GM12878 (cell line): ENCODE measurements around the gene CACNA1E. TPM values are rescaled to one million over a fixed set of nuclear protein-coding genes. Genes with fewer than 3 reads are reported as not detected.

Source experiments
- ATAC-seq: fragments of 200-7000 bp; cut with Tn5 transposase; 3 replicates; pipeline ENCODE4 v1.9.1; 2020; ENCODE audit warnings: mild to moderate bottlenecking, moderate library complexity
- BruUV-seq: library from RNA; stranded (reverse); fragments of 400-500 nt; replicated peaks from 2 replicates; lab custom pipeline; 2021; lab: Mats Ljungman, UMichigan
- CTCF ChIA-PET: fragments of 300-600 bp; sonication (Branson Sonifier 250); formaldehyde crosslinking; extraction: SDS; loops from one replicate; lab custom pipeline; 2021; ENCODE audit warnings: inconsistent platforms; lab: Yijun Ruan, JAX
- POLR2A ChIA-PET: fragments of 350-600 bp; formaldehyde crosslinking; extraction: SDS; loops from one replicate; lab custom pipeline; 2021; ENCODE audit warnings: inconsistent platforms; lab: Charles Lee
- RAD21 ChIA-PET: fragments of 300-600 bp; sonication (Branson Sonifier 250); formaldehyde crosslinking; loops from one replicate; lab custom pipeline; 2023; ENCODE audit warnings: antibody characterized with exemption; ENCODE audit not compliant: unreplicated experiment; lab: Charles Lee
- SMC1A ChIA-PET: fragments of 300-600 bp; sonication (Branson Sonifier 250); formaldehyde crosslinking; loops from one replicate; lab custom pipeline; 2023; ENCODE audit not compliant: unreplicated experiment, uncharacterized antibody; lab: Charles Lee
- DNase-seq: peaks from one replicate; pipeline ENCODE4 v3.0.0-alpha.2; 2011; ENCODE audit warnings: low read depth, low spot score
- FAIRE-seq: peaks from 3 replicates; lab custom pipeline; 2011; peaks lifted over from hg19 to GRCh38; lab: Jason Lieb, UNC
- H2AFZ ChIP-seq: 2 replicates; pipeline ENCODE4 v1.6.0; 2011; ENCODE audit warnings: low read depth, low read length, control low read depth; ENCODE audit not compliant: control insufficient read depth
- H3K27ac ChIP-seq: 2 replicates; pipeline ENCODE4 v1.5.1; 2011; ENCODE audit warnings: control low read depth; ENCODE audit not compliant: control insufficient read depth, insufficient read depth
- H3K27me3 ChIP-seq, 2 experiments: replicated peaks in 1 of 2; 2 replicates each; pipeline versions ENCODE4 v1.6.0 to v1.6.1; 2011; ENCODE audit warnings: low read length in 1 of 2; ENCODE audit not compliant: control insufficient read depth in 2 of 2, insufficient read depth in 2 of 2
- H3K36me3 ChIP-seq, 2 experiments: 2 replicates each; pipeline ENCODE4 v1.5.1; 2011; ENCODE audit warnings: low read length in 1 of 2; ENCODE audit not compliant: control insufficient read depth in 2 of 2, insufficient read depth in 2 of 2
- H3K4me1 ChIP-seq: 2 replicates; pipeline ENCODE4 v1.6.1; 2011; ENCODE audit warnings: mild to moderate bottlenecking, low read length, moderate library complexity, mixed read lengths; ENCODE audit not compliant: control insufficient read depth, insufficient read depth
- H3K4me2 ChIP-seq: 2 replicates; pipeline ENCODE4 v1.6.0; 2011; ENCODE audit warnings: control low read depth; ENCODE audit not compliant: control insufficient read depth, insufficient read depth
- H3K4me3 ChIP-seq: fragments of 200-600 bp; sonication (generic); 2 replicates; pipeline ENCODE4 v1.5.1; 2016
- H3K79me2 ChIP-seq: 2 replicates; pipeline ENCODE4 v1.6.0; 2011; ENCODE audit warnings: low read length; ENCODE audit not compliant: control insufficient read depth, insufficient read depth
- H3K9ac ChIP-seq: 2 replicates; pipeline ENCODE4 v1.8.0; 2011; ENCODE audit warnings: low read length, control low read depth, mixed read lengths; ENCODE audit not compliant: control insufficient read depth, insufficient read depth
- H3K9me3 ChIP-seq: replicated peaks from 3 replicates; pipeline ENCODE4 v1.5.1; 2011; ENCODE audit warnings: mild to moderate bottlenecking, low read length; ENCODE audit not compliant: control insufficient read depth, insufficient read depth
- H4K20me1 ChIP-seq: 2 replicates; pipeline ENCODE4 v1.6.0; 2011; ENCODE audit not compliant: control insufficient read depth, insufficient read depth
- EED ChIP-seq: sonication (generic); IDR thresholded peaks from 2 replicates; pipeline ENCODE4 v1.6.1; 2016; ENCODE audit warnings: antibody characterized with exemption, low read depth
- ELK1 ChIP-seq: IDR thresholded peaks from 2 replicates; pipeline ENCODE4 v1.6.1; 2012; ENCODE audit warnings: low read depth, low read length, improper control_type of control experiment
- FOXK2 ChIP-seq: fragments of 450-650 bp; IDR thresholded peaks from 2 replicates; pipeline ENCODE4 v1.6.1; 2017; ENCODE audit warnings: mild to moderate bottlenecking, moderate library complexity
- GABPA ChIP-seq: IDR thresholded peaks from 2 replicates; pipeline ENCODE4 v1.6.1; 2014; ENCODE audit warnings: antibody characterized with exemption, low read depth, mild to moderate bottlenecking, inconsistent platforms
- MEF2B ChIP-seq: fragments of 450-650 bp; IDR thresholded peaks from 2 replicates; pipeline ENCODE4 v1.6.1; 2018; ENCODE audit warnings: mild to moderate bottlenecking, moderate library complexity; ENCODE audit not compliant: partially characterized antibody, poor library complexity, severe bottlenecking
- MXI1 ChIP-seq: fragments of 150-350 bp; IDR thresholded peaks from 2 replicates; pipeline ENCODE4 v1.6.1; 2011; ENCODE audit warnings: low read depth, mild to moderate bottlenecking, inconsistent platforms, low read length, improper control_type of control experiment
- NFXL1 ChIP-seq: fragments of 450-650 bp; IDR thresholded peaks from 2 replicates; pipeline ENCODE4 v1.6.1; 2017; ENCODE audit warnings: antibody characterized with exemption, mild to moderate bottlenecking, borderline replicate concordance
- POLR2AphosphoS2 ChIP-seq: IDR thresholded peaks from 2 replicates; pipeline ENCODE4 v1.6.1; 2011; ENCODE audit warnings: low read depth, mild to moderate bottlenecking, low read length, improper control_type of control experiment, moderate library complexity
- ZNF592 ChIP-seq: fragments of 450-650 bp; IDR thresholded peaks from 2 replicates; pipeline ENCODE4 v1.6.1; 2017; ENCODE audit warnings: mild to moderate bottlenecking, moderate library complexity
- WGBS: methylation state at CpG from one replicate; pipeline ENCODE4 v1.1.6; 2016; ENCODE audit warnings: low lambda C conversion rate; ENCODE audit not compliant: insufficient replicate concordance, insufficient coverage; ENCODE audit errors: missing lambda C conversion rate; 5-methylcytosine and 5-hydroxymethylcytosine counted together
- in situ Hi-C: fragments of 300-500 bp; cut with MboI; formaldehyde crosslinking; loops from 9 replicates; pipeline ENCODE4 v1.14.3; 2018; ENCODE audit warnings: mixed read lengths
- intact Hi-C: fragments of 100-400 bp; cut with micrococcal nuclease; formaldehyde crosslinking; loops from one replicate; pipeline ENCODE4 v1.14.2; 2022; ENCODE audit not compliant: unreplicated experiment
- polyA plus RNA-seq, 11 experiments: library from polyadenylated mRNA; depleted of rRNA in 4 of 11; unstranded in 6 of 11; stranded (reverse) in 5 of 11; fragments of >200 nt; fragmentation: Nextera tagmentation in 4 of 11; fragmentation: Illumina TruSeq in 1 of 11; extraction: Ambion mirVana in 4 of 11; extraction: Trizol in 1 of 11; gene quantifications; 1 replicate in 1 of 11; 2 replicates in 10 of 11; pipeline versions ENCODE4 v1.2.1 to v1.2.3, GENCODE V29; 2011 to 2016; ENCODE audit warnings: inconsistent platforms in 2 of 11, missing spikeins in 2 of 11, low read depth in 1 of 11
- total RNA-seq, 4 experiments: library from RNA; depleted of rRNA in 3 of 4; stranded (reverse); fragments of >200 nt in 3 of 4; fragmentation: Illumina TruSeq in 1 of 4; extraction: Trizol in 1 of 4; gene quantifications; 2 replicates each; pipeline versions ENCODE4 v1.2.1 to v1.2.3, GENCODE V29; 2013 to 2021

The CACNA1E gene
- total and polyA plus RNA-seq, 10 of the 15 experiments (the other 5 are each of a cell fraction or from before 2014, with no cell fraction given) = 0.57 to 22.0 (median 8.5) TPM

- ATAC-seq = no peak
- WGBS = 50% methylated on average over 2 of the region's 2 CpGs
- Histone ChIP-seq H3K27me3 (no peaks in the 10 kb centered on the region), H2AFZ (no peak overlapping the region), H3K27ac (no peak overlapping the region), H3K4me2 (no peak overlapping the region), H3K36me3 (peaks cover 0 to 2% of the 10 kb centered on the region in 2 experiments; a peak in 1 of 4 replicates), H3K79me2 (no peaks in the 10 kb centered on the region), H3K9me3 (no peaks in the 10 kb centered on the region), H3K9ac (no peak overlapping the region)
- ChIA-PET POLR2A (interaction anchor here (0.7 kb wide), 1 partner anchor 189 kb away, joined by 3 read pairs; no protein-coding TSS in a partner anchor), RAD21 (no interaction called here), CTCF (interaction anchor here (0.6 to 1.7 kb wide), 3 partner anchors 88 to 189 kb away, joined by 3 to 4 read pairs (median 3); no protein-coding TSS in a partner anchor), SMC1A (no interaction called here)
- FAIRE-seq = no peak
- in situ Hi-C loops = no loop called here
- intact Hi-C loops = no loop called here
- DNase-seq = no peak
- TF ChIP-seq MXI1 = no peak
- TF ChIP-seq ZNF592 = no peak
- no peak for TF ChIP-seq EED
- TF ChIP-seq NFXL1 = no peak
- TF ChIP-seq ELK1 = no peak
- TF ChIP-seq GABPA = no peak
- no peak for TF ChIP-seq FOXK2
- TF ChIP-seq MEF2B = no peak
- no peak for TF ChIP-seq POLR2AphosphoS2
- TF ChIP-seq, all 136 proteins: peak for 0
- no peak overlapping the region for H3K4me3 ChIP-seq
- no peaks in the 10 kb centered on the region for H3K4me1 ChIP-seq
- no TSS peak for BruUV-seq
- H4K20me1 ChIP-seq = no peaks in the 10 kb centered on the region
Observed at GRCh38 chr1:181748013-181748412, 264.7 kb downstream of the CACNA1E start.
